Cortex of kidney (tissue), 1 donor: ENCODE measurements around the gene SLC39A10.

Experiments
- DNase-seq: peaks from one replicate; lab custom pipeline; 2025; lab: John Stamatoyannopoulos, UW

The SLC39A10 gene

GRCh38 chr2:195727106-195727505 lies 70.1 kb downstream of the SLC39A10 start:
- no peak for DNase-seq

- no peak for DNase-seq
Observed at GRCh38 chr2:195730912-195731311, 73.9 kb downstream of the SLC39A10 start.

GRCh38 chr2:195732574-195732973 lies 75.5 kb downstream of the SLC39A10 start:
- DNase-seq, result no peak

GRCh38 chr2:195733831-195734230 lies 76.8 kb downstream of the SLC39A10 start:
- DNase-seq, result no peak

GRCh38 chr2:195734395-195734794 lies 77.4 kb downstream of the SLC39A10 start:
- DNase-seq, result no peak

GRCh38 chr2:195734931-195735330 lies 77.9 kb downstream of the SLC39A10 start:
- no peak for DNase-seq

GRCh38 chr2:195735347-195735746 lies 78.3 kb downstream of the SLC39A10 start:
- DNase-seq, result no peak

GRCh38 chr2:195737511-195738325 lies 80.7 kb downstream of the SLC39A10 start:
- DNase-seq, result no peak

GRCh38 chr2:195741191-195741590 lies 84.2 kb downstream of the SLC39A10 start:
- DNase-seq, result no peak

- DNase-seq, result no peak
Observed at GRCh38 chr2:195756218-195756942, 99.4 kb downstream of the SLC39A10 start.

- DNase-seq, result no peak
Observed at GRCh38 chr2:195758846-195759245, 101.8 kb downstream of the SLC39A10 start.

- DNase-seq, result no peak
Observed at GRCh38 chr2:195759877-195760276, 102.9 kb downstream of the SLC39A10 start.

GRCh38 chr2:195763866-195764265 lies 106.8 kb downstream of the SLC39A10 start:
- no peak for DNase-seq

- DNase-seq, result no peak
Observed at GRCh38 chr2:195766691-195767090, 109.7 kb downstream of the SLC39A10 start.

GRCh38 chr2:195768431-195768830 lies 111.4 kb downstream of the SLC39A10 start:
- no peak for DNase-seq

GRCh38 chr2:195769975-195770374 lies 112.9 kb downstream of the SLC39A10 start:
- no peak for DNase-seq

GRCh38 chr2:195779491-195779890 lies 122.5 kb downstream of the SLC39A10 start:
- no peak for DNase-seq

GRCh38 chr2:195782156-195782555 lies 125.1 kb downstream of the SLC39A10 start:
- no peak for DNase-seq
